ENCODE results near the gene NBEA. TPM values are rescaled to one million over a fixed set of nuclear protein-coding genes. Genes with fewer than 3 reads are reported as not detected.

Gene NBEA
- total RNA-seq, 1 experiment from 2014 or later = 3.3 TPM

GRCh38 chr13:35614666-35615065 lies 672.6 kb downstream of the NBEA start:
- ATAC-seq (no peak), DNase-seq (ENCODE audit: low read depth, low spot score) (no peak)
- intact Hi-C loops (cut with micrococcal nuclease; ENCODE audit: unreplicated experiment) = no loop called here
- in situ Hi-C loops (cut with HindIII; ENCODE audit: low pct_unique_long_range_greater_than_20kb, low sequenced_read_pairs) = no loop called here
- Histone ChIP-seq H3K4me3 (ENCODE audit: low read depth in 2 of 2, low read length in 2 of 2) (no peak overlapping the region), H3K9me3 (ENCODE audit: control insufficient read depth, insufficient read depth, low read depth, low read length) (no peaks in the 10 kb centered on the region), H3K27me3 (ENCODE audit: control insufficient read depth, insufficient read depth, low read length) (no peaks in the 10 kb centered on the region), H3K27ac (ENCODE audit: low read length) (no peak overlapping the region), H3K36me3 (ENCODE audit: control insufficient read depth, insufficient read depth, low read length) (no peaks in the 10 kb centered on the region), H3K4me1 (ENCODE audit: control insufficient read depth, insufficient read depth, low read length) (no peaks in the 10 kb centered on the region)
- POLR2A ChIA-PET = no interaction called here
- no TSS peak for BruUV-seq (replicated peaks)
- CTCF ChIA-PET = no interaction called here
- TF ChIP-seq SIN3A (IDR thresholded peaks at IDR 0.05; ENCODE audit: borderline replicate concordance, insufficient read depth, low read depth, low read length) = no peak
- TF ChIP-seq TCF7L2 (IDR thresholded peaks at IDR 0.05; ENCODE audit: low read depth, low read length) = no peak
- TF ChIP-seq REST (IDR thresholded peaks at IDR 0.05; ENCODE audit: insufficient read depth in 1 of 2, low read depth in 2 of 2, low read length in 1 of 2) = no peak
- TF ChIP-seq POLR2AphosphoS5 (IDR thresholded peaks at IDR 0.05; ENCODE audit: low read depth, low read length) = no peak
- TF ChIP-seq CTCF (IDR thresholded peaks at IDR 0.05) = no peak

- intact Hi-C loops (cut with micrococcal nuclease; ENCODE audit: unreplicated experiment) = no loop called here
- Histone ChIP-seq H3K9me3 (ENCODE audit: control insufficient read depth, insufficient read depth, low read depth, low read length) (no peaks in the 10 kb centered on the region), H3K36me3 (ENCODE audit: control insufficient read depth, insufficient read depth, low read length) (no peaks in the 10 kb centered on the region), H3K27me3 (ENCODE audit: control insufficient read depth, insufficient read depth, low read length) (no peaks in the 10 kb centered on the region), H3K4me1 (ENCODE audit: control insufficient read depth, insufficient read depth, low read length) (no peaks in the 10 kb centered on the region), H3K4me3 (ENCODE audit: low read depth in 2 of 2, low read length in 2 of 2) (no peak overlapping the region), H3K27ac (ENCODE audit: low read length) (no peak overlapping the region)
- ChIA-PET POLR2A (no interaction called here), CTCF (interaction anchor here (0.6 kb wide), 1 partner anchor 61 kb away, joined by 6 read pairs; no protein-coding TSS in a partner anchor)
- DNase-seq (ENCODE audit: low read depth, low spot score) = no peak
- TF ChIP-seq TCF7L2 (IDR thresholded peaks at IDR 0.05; ENCODE audit: low read depth, low read length) = no peak
- TF ChIP-seq REST (IDR thresholded peaks at IDR 0.05; ENCODE audit: insufficient read depth in 1 of 2, low read depth in 2 of 2, low read length in 1 of 2) = no peak
- no peak for TF ChIP-seq POLR2AphosphoS5 (IDR thresholded peaks at IDR 0.05; ENCODE audit: low read depth, low read length)
- TF ChIP-seq SIN3A (IDR thresholded peaks at IDR 0.05; ENCODE audit: borderline replicate concordance, insufficient read depth, low read depth, low read length) = no peak
- TF ChIP-seq CTCF (IDR thresholded peaks at IDR 0.05) = no peak
- no peak for ATAC-seq
- no TSS peak for BruUV-seq (replicated peaks)
- in situ Hi-C loops (cut with HindIII; ENCODE audit: low pct_unique_long_range_greater_than_20kb, low sequenced_read_pairs) = no loop called here
Observed at GRCh38 chr13:35617420-35617819, 675.4 kb downstream of the NBEA start.
